H1 (cell line): ENCODE results near the gene SLC52A3. TPM values are rescaled to one million over a fixed set of nuclear protein-coding genes. Genes with fewer than 3 reads are reported as not detected.
"Not testable (repeated sequence)": the region's sequence is repeated elsewhere in the genome, so short reads cannot be mapped to it uniquely, and the experiment has no call there.

ENCODE experiments used
- CTCF ChIA-PET: fragments of 300-600 bp; sonication (Branson Sonifier 250); formaldehyde crosslinking; loops from one replicate; lab custom pipeline; 2021; ENCODE audit not compliant: partially characterized antibody; lab: Charles Lee
- POLR2A ChIA-PET: fragments of 300-600 bp; sonication (Branson Sonifier 250); formaldehyde crosslinking; loops from one replicate; lab custom pipeline; 2021; ENCODE audit warnings: inconsistent platforms; ENCODE audit not compliant: partially characterized antibody; lab: Charles Lee
- DNase-seq, 2 experiments: peaks; one replicate each; pipeline versions ENCODE4 v3.0.0 to v3.0.0-alpha.2; 2010 to 2022; ENCODE audit warnings: low spot score in 2 of 2, low read depth in 1 of 2, mixed read lengths in 1 of 2
- FAIRE-seq: peaks from 2 replicates; lab custom pipeline; 2011; peaks lifted over from hg19 to GRCh38; lab: Jason Lieb, UNC
- H2AFZ ChIP-seq: 2 replicates; pipeline ENCODE4 v1.8.1; 2012; ENCODE audit warnings: low read length, inconsistent platforms
- H2AK5ac ChIP-seq: 2 replicates; pipeline ENCODE4 v1.6.1; 2013; ENCODE audit warnings: low read depth, low read length
- H2BK120ac ChIP-seq: replicated peaks from 2 replicates; pipeline ENCODE3; 2013; ENCODE audit warnings: low read depth, low read length, inconsistent platforms
- H2BK12ac ChIP-seq: 2 replicates; pipeline ENCODE4 v1.6.1; 2013; ENCODE audit warnings: low read depth, low read length
- H2BK15ac ChIP-seq: 2 replicates; pipeline ENCODE4 v1.6.1; 2013; ENCODE audit warnings: low read length
- H2BK20ac ChIP-seq: 2 replicates; pipeline ENCODE4 v1.6.1; 2013; ENCODE audit warnings: low read length
- H2BK5ac ChIP-seq: 2 replicates; pipeline ENCODE4 v1.6.1; 2013; ENCODE audit warnings: low read depth, low read length
- H3K14ac ChIP-seq: 2 replicates; pipeline ENCODE4 v1.6.1; 2013; ENCODE audit warnings: inconsistent platforms; ENCODE audit not compliant: insufficient read length
- H3K18ac ChIP-seq: 2 replicates; pipeline ENCODE4 v1.6.1; 2013; ENCODE audit warnings: low read length; ENCODE audit errors: extremely low read depth
- H3K23ac ChIP-seq: 2 replicates; pipeline ENCODE4 v1.6.1; 2013; ENCODE audit warnings: inconsistent platforms; ENCODE audit not compliant: insufficient read length
- H3K23me2 ChIP-seq: 2 replicates; pipeline ENCODE4 v1.6.1; 2013; ENCODE audit warnings: low read depth, low read length
- H3K27ac ChIP-seq: 2 replicates; pipeline ENCODE4 v1.6.1; 2011; ENCODE audit warnings: low read depth, low read length, inconsistent platforms
- H3K27me3 ChIP-seq, 4 experiments: replicated peaks in 1 of 4; 1 replicate in 1 of 4; 2 replicates in 3 of 4; pipeline versions ENCODE4 v1.6.1 to v1.8.1; 2011 to 2013; ENCODE audit warnings: low read length in 3 of 4, mild to moderate bottlenecking in 3 of 4, inconsistent platforms in 2 of 4, mixed read lengths in 2 of 4, moderate library complexity in 1 of 4; ENCODE audit not compliant: control insufficient read depth in 3 of 4, insufficient read depth in 3 of 4; ENCODE audit errors: extremely low read depth in 1 of 4
- H3K36me3 ChIP-seq, 4 experiments: 2 replicates each; pipeline versions ENCODE4 v1.6.1 to v1.8.1; 2011 to 2013; ENCODE audit warnings: mild to moderate bottlenecking in 4 of 4, low read length in 3 of 4, moderate library complexity in 2 of 4, control low read depth in 1 of 4, inconsistent platforms in 1 of 4; ENCODE audit not compliant: insufficient read depth in 4 of 4, control insufficient read depth in 2 of 4
- H3K4ac ChIP-seq: replicated peaks from 2 replicates; pipeline ENCODE3; 2013; ENCODE audit warnings: low read length, low read depth, mixed read lengths, inconsistent platforms; ENCODE audit not compliant: insufficient read length
- H3K4me1 ChIP-seq, 4 experiments: replicated peaks in 1 of 4; 1 replicate in 1 of 4; 2 replicates in 3 of 4; pipeline versions ENCODE4 v1.6.1 to v1.8.1; 2011 to 2013; ENCODE audit warnings: low read length in 3 of 4, inconsistent platforms in 2 of 4, mixed read lengths in 1 of 4; ENCODE audit not compliant: insufficient read depth in 4 of 4, control insufficient read depth in 3 of 4
- H3K4me2 ChIP-seq, 2 experiments: 2 replicates each; pipeline versions ENCODE4 v1.6.1 to v1.8.1; 2011 to 2013; ENCODE audit warnings: low read depth in 2 of 2, low read length in 2 of 2, control low read depth in 1 of 2, inconsistent platforms in 1 of 2, mild to moderate bottlenecking in 1 of 2; ENCODE audit not compliant: insufficient read depth in 1 of 2
- H3K4me3 ChIP-seq, 4 experiments: fragments of 200-600, 300-600 bp in 1 of 4; sonication (generic), shearing (Covaris generic), sonication (Bioruptor Twin) in 1 of 4; 2 replicates each; pipeline versions ENCODE4 v1.5.1 to v1.8.1; 2011 to 2016; ENCODE audit warnings: low read length in 4 of 4, low read depth in 3 of 4, control low read depth in 2 of 4, inconsistent platforms in 2 of 4, mild to moderate bottlenecking in 2 of 4, mixed read lengths in 1 of 4, moderate library complexity in 1 of 4; ENCODE audit not compliant: insufficient read depth in 2 of 4; ENCODE audit errors: extremely low read depth in 1 of 4
- H3K56ac ChIP-seq: replicated peaks from 2 replicates; pipeline ENCODE3; 2013; ENCODE audit warnings: low read depth, mild to moderate bottlenecking, mixed read lengths, low read length, inconsistent platforms; ENCODE audit not compliant: insufficient read length
- H3K79me1 ChIP-seq: 2 replicates; pipeline ENCODE4 v1.6.1; 2013; ENCODE audit warnings: low read depth, low read length, control low read depth
- H3K79me2 ChIP-seq, 2 experiments: 2 replicates each; pipeline versions ENCODE4 v1.6.1 to v1.8.1; 2012 to 2013; ENCODE audit warnings: low read length in 2 of 2, mild to moderate bottlenecking in 2 of 2, inconsistent platforms in 1 of 2; ENCODE audit not compliant: insufficient read depth in 2 of 2, control insufficient read depth in 1 of 2
- H3K9ac ChIP-seq, 4 experiments: replicated peaks in 1 of 4; 1 replicate in 1 of 4; 2 replicates in 3 of 4; pipeline versions ENCODE4 v1.6.1 to v1.8.1; 2011 to 2013; ENCODE audit warnings: low read depth in 3 of 4, low read length in 3 of 4, control low read depth in 2 of 4, mild to moderate bottlenecking in 2 of 4, moderate library complexity in 2 of 4, inconsistent platforms in 1 of 4; ENCODE audit errors: extremely low read depth in 1 of 4
- H3K9me3 ChIP-seq, 2 experiments: 2 replicates each; pipeline versions ENCODE4 v1.6.1 to v1.8.1; 2012 to 2013; ENCODE audit warnings: mild to moderate bottlenecking in 2 of 2, moderate library complexity in 2 of 2, control low read depth in 1 of 2, inconsistent platforms in 1 of 2, low read depth in 1 of 2, low read length in 1 of 2, mixed read lengths in 1 of 2; ENCODE audit not compliant: insufficient read depth in 2 of 2
- H4K20me1 ChIP-seq, 2 experiments: replicated peaks in 1 of 2; 2 replicates each; pipeline versions ENCODE3 to v1.8.1; 2011 to 2013; ENCODE audit warnings: inconsistent platforms in 2 of 2, low read length in 2 of 2, mild to moderate bottlenecking in 1 of 2; ENCODE audit not compliant: insufficient read depth in 2 of 2, control insufficient read depth in 1 of 2
- H4K5ac ChIP-seq: 2 replicates; pipeline ENCODE4 v1.6.1; 2013; ENCODE audit warnings: low read length, low read depth, mixed read lengths, inconsistent platforms; ENCODE audit not compliant: insufficient read length
- H4K8ac ChIP-seq: 2 replicates; pipeline ENCODE4 v1.8.0; 2013; ENCODE audit warnings: mild to moderate bottlenecking, moderate library complexity, low read length, inconsistent platforms; ENCODE audit not compliant: insufficient read depth; ENCODE audit errors: extremely low read depth
- H4K91ac ChIP-seq: replicated peaks from 2 replicates; pipeline ENCODE3; 2013; ENCODE audit warnings: low read length, mixed read lengths, inconsistent platforms; ENCODE audit not compliant: insufficient read length
- CHD2 ChIP-seq: IDR thresholded peaks from 2 replicates; pipeline ENCODE4 v1.6.1; 2012; ENCODE audit warnings: low read length, improper control_type of control experiment
- POLR2A ChIP-seq, 2 experiments: IDR thresholded peaks; 1 replicate in 1 of 2; 2 replicates in 1 of 2; pipeline ENCODE4 v1.6.1; 2011; ENCODE audit warnings: low read depth in 2 of 2, low read length in 2 of 2, mild to moderate bottlenecking in 2 of 2; ENCODE audit errors: control extremely low read depth in 1 of 2
- WGBS, 2 experiments: shearing (Covaris generic) in 1 of 2; methylation state at CpG; one replicate each; pipeline versions ENCODE4 v1.1.6 to v1.1.7; 2013 to 2015; ENCODE audit warnings: low lambda C conversion rate in 2 of 2, mixed read lengths in 2 of 2, inconsistent platforms in 1 of 2, low coverage in 1 of 2, missing lambda C conversion rate in 1 of 2; ENCODE audit not compliant: insufficient replicate concordance in 2 of 2, insufficient coverage in 1 of 2, insufficient read length in 1 of 2; ENCODE audit errors: extremely low coverage in 1 of 2, missing lambda C conversion rate in 1 of 2; 5-methylcytosine and 5-hydroxymethylcytosine counted together
- polyA plus RNA-seq, 7 experiments: library from polyadenylated mRNA; depleted of rRNA in 3 of 7; stranded (reverse) in 5 of 7; unstranded in 2 of 7; fragments of >200 nt in 5 of 7; fragments of 200-250 nt in 2 of 7; gene quantifications; 1 replicate in 5 of 7; 2 replicates in 1 of 7; 4 replicates in 1 of 7; pipeline versions ENCODE4 v1.2.1 to v1.2.3, GENCODE V29; 2011 to 2013; ENCODE audit warnings: missing spikeins in 2 of 7, mixed read lengths in 2 of 7
- total RNA-seq: library from RNA; stranded (reverse); fragmentation: NEBNext Ultra II Directional; extraction: Animal tissue kit (Norgen Biotek cat#: 25700); gene quantifications from 2 replicates; pipeline ENCODE4 v1.2.1, GENCODE V29; 2021

The SLC52A3 gene
- total and polyA plus RNA-seq, 2 of the 8 experiments (the other 6 are each of a cell fraction or from before 2014, with no cell fraction given): 2.3 to 4.2 TPM

- H3K27me3 ChIP-seq: no peaks in the 10 kb centered on the region
- no peaks in the 10 kb centered on the region for H3K79me1 ChIP-seq
- H4K20me1 ChIP-seq: no peaks in the 10 kb centered on the region
- H2BK120ac ChIP-seq: no peak overlapping the region
- H2BK5ac ChIP-seq: no peak overlapping the region
- H3K4me1 ChIP-seq: no peaks in the 10 kb centered on the region
- no peak overlapping the region for H3K4ac ChIP-seq
- H4K8ac ChIP-seq: no peak overlapping the region
- H2AFZ ChIP-seq: no peak overlapping the region
- H2BK15ac ChIP-seq: no peak overlapping the region
- no peak for TF ChIP-seq POLR2A (IDR thresholded peaks at IDR 0.05; ENCODE audit: control extremely low read depth in 1 of 2, low read depth in 2 of 2, low read length in 2 of 2)
- no peak for TF ChIP-seq CHD2
- no peak overlapping the region for H3K4me2 ChIP-seq
- no peak overlapping the region for H2BK12ac ChIP-seq
- H2BK20ac ChIP-seq: no peak overlapping the region
- H3K14ac ChIP-seq: no peak overlapping the region
- no peaks in the 10 kb centered on the region for H3K23me2 ChIP-seq
- H3K23ac ChIP-seq: no peak overlapping the region
- H3K56ac ChIP-seq: no peak overlapping the region
- H3K79me2 ChIP-seq: no peaks in the 10 kb centered on the region
- H3K27ac ChIP-seq: no peak overlapping the region
- ChIA-PET POLR2A (no interaction called here), CTCF (interaction anchor here (0.7 to 1.7 kb wide), 3 partner anchors 14 to 155 kb away, joined by 3 to 10 read pairs (median 7); no protein-coding TSS in a partner anchor)
- no peak overlapping the region for H2AK5ac ChIP-seq
- DNase-seq (no peak), FAIRE-seq (no peak)
- no peak overlapping the region for H3K4me3 ChIP-seq
- H4K5ac ChIP-seq: no peak overlapping the region
- H3K18ac ChIP-seq: no peak overlapping the region
- 73% methylated on average over 3 of the region's 3 CpGs; no CpG with 5 or more reads in 1 of the 2 experiments for WGBS, 2 experiments
- H4K91ac ChIP-seq: no peak overlapping the region
- H3K9ac ChIP-seq: no peak overlapping the region
- peaks cover 8 to 29% of the 10 kb centered on the region in 2 experiments for H3K9me3 ChIP-seq
- no peaks in the 10 kb centered on the region for H3K36me3 ChIP-seq
These were observed 33.4 kb upstream of the SLC52A3 start for GRCh38 chr20:801678-802077.

GRCh38 chr20:800026-800425 is 31.7 kb upstream of the SLC52A3 start:
- H4K8ac ChIP-seq, H4K5ac ChIP-seq, H3K4ac ChIP-seq, H3K36me3 ChIP-seq, H3K18ac ChIP-seq, H3K79me2 ChIP-seq, H4K91ac ChIP-seq, H3K14ac ChIP-seq, POLR2A ChIA-PET, H2BK5ac ChIP-seq, H3K79me1 ChIP-seq, H3K4me1 ChIP-seq, H3K4me3 ChIP-seq, H3K27ac ChIP-seq, H3K56ac ChIP-seq, H2BK20ac ChIP-seq, H2BK12ac ChIP-seq, H3K23me2 ChIP-seq, H2BK15ac ChIP-seq, H3K9ac ChIP-seq, H2AFZ ChIP-seq, H4K20me1 ChIP-seq, H3K23ac ChIP-seq, H2AK5ac ChIP-seq, H2BK120ac ChIP-seq, DNase-seq, FAIRE-seq, H3K4me2 ChIP-seq, H3K27me3 ChIP-seq: not testable (repeated sequence)
- peaks cover 9 to 20% of the 10 kb centered on the region in 2 experiments for H3K9me3 ChIP-seq
- CTCF ChIA-PET: interaction anchor here (1.9 kb wide), 1 partner anchor 16 kb away, joined by 5 read pairs; no protein-coding TSS in a partner anchor
- WGBS, 2 experiments: 88% methylated on average over 7 of the region's 7 CpGs; no CpG with 5 or more reads in 1 of the 2 experiments
